ENCODE results near the gene ZNF335. TPM values are rescaled to one million over a fixed set of nuclear protein-coding genes. Genes with fewer than 3 reads are reported as not detected.

Gene ZNF335
- total and polyA plus RNA-seq, 2 of the 13 experiments (the other 11 are each of a cell fraction or from before 2014, with no cell fraction given), result 9.7 to 13.7 TPM

DNA sequence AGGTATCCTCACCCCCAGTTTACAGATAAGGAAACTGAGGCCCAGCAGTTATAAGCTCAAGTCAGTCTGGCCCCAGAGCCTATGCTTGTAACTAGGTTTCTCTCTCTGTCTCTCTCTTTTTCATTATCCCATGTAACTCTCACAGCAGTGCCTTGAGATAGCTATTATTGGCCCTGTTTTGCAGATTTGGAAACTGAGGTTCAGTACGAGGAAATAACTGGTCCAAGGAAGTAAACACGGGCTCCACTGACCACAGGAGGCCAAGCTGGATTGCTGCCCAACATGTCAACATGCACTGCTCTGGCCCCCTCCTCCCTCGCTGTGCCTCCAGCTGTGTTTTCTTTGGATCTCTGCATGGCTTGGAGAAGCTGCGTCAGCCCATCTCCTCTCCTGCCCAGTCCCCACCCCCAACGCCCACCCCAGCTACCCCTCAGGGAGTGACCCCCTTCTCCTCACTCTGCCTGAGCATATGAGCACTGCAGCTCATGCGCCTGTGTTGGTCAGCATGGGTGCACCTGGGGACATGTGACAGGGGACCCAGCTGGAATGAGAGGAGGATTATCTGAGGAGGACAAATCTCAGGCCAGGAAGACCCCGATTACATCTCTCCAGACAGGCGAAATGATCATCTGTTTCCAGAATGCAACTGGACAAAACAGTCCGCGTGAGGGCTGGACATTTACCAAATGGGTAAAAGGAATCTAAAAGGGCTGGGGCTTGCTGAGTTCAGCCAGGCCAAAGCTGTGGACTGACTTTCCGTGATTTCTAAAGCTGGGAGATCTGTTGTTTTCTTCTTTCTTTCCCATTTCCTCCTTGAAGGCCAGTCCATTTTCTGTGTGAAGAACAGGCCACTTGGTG is 52.2 kb downstream of the ZNF335 start (continued):
- TF ChIP-seq, protein P1, sequence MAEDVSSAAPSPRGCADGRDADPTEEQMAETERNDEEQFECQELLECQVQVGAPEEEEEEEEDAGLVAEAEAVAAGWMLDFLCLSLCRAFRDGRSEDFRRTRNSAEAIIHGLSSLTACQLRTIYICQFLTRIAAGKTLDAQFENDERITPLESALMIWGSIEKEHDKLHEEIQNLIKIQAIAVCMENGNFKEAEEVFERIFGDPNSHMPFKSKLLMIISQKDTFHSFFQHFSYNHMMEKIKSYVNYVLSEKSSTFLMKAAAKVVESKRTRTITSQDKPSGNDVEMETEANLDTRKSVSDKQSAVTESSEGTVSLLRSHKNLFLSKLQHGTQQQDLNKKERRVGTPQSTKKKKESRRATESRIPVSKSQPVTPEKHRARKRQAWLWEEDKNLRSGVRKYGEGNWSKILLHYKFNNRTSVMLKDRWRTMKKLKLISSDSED (CRISPR knock-in tag; IDR thresholded peaks at IDR 0.05), result no peak
- 0 out of 2 replicates have a peak, but pooled peaks have one; percentile 22 for TF ChIP-seq GATAD1 (CRISPR knock-in tag; IDR thresholded peaks at IDR 0.05)
- TF ChIP-seq ZNF333 (CRISPR knock-in tag; IDR thresholded peaks at IDR 0.05; ENCODE audit: borderline replicate concordance), result no peak
- no peak for TF ChIP-seq ZNF737 (CRISPR knock-in tag; IDR thresholded peaks at IDR 0.05; ENCODE audit: borderline replicate concordance)
- no peak for TF ChIP-seq ATM (IDR thresholded peaks at IDR 0.05; ENCODE audit: borderline replicate concordance)
- no peak for TF ChIP-seq ZNF143 (CRISPR knock-in tag; IDR thresholded peaks at IDR 0.05)
- TF ChIP-seq ZNF337 (CRISPR knock-in tag; IDR thresholded peaks at IDR 0.05; ENCODE audit: borderline replicate concordance, low read depth), result no peak
- TF ChIP-seq, protein P2, sequence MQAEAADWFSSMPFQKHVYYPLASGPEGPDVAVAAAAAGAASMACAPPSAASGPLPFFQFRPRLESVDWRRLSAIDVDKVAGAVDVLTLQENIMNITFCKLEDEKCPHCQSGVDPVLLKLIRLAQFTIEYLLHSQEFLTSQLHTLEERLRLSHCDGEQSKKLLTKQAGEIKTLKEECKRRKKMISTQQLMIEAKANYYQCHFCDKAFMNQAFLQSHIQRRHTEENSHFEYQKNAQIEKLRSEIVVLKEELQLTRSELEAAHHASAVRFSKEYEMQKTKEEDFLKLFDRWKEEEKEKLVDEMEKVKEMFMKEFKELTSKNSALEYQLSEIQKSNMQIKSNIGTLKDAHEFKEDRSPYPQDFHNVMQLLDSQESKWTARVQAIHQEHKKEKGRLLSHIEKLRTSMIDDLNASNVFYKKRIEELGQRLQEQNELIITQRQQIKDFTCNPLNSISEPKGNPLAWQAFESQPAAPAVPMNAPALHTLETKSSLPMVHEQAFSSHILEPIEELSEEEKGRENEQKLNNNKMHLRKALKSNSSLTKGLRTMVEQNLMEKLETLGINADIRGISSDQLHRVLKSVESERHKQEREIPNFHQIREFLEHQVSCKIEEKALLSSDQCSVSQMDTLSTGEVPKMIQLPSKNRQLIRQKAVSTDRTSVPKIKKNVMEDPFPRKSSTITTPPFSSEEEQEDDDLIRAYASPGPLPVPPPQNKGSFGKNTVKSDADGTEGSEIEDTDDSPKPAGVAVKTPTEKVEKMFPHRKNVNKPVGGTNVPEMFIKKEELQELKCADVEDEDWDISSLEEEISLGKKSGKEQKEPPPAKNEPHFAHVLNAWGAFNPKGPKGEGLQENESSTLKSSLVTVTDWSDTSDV (CRISPR knock-in tag; IDR thresholded peaks at IDR 0.05), result no peak
- no peak for TF ChIP-seq MAFK (conservative IDR thresholded peaks at IDR 0.05 in 1 of 2, IDR thresholded peaks at IDR 0.05 in 1 of 2; ENCODE audit: low read length in 2 of 2)
- no peak for TF ChIP-seq ZFP36L1 (CRISPR knock-in tag; IDR thresholded peaks at IDR 0.05)
- TF ChIP-seq, protein P3, sequence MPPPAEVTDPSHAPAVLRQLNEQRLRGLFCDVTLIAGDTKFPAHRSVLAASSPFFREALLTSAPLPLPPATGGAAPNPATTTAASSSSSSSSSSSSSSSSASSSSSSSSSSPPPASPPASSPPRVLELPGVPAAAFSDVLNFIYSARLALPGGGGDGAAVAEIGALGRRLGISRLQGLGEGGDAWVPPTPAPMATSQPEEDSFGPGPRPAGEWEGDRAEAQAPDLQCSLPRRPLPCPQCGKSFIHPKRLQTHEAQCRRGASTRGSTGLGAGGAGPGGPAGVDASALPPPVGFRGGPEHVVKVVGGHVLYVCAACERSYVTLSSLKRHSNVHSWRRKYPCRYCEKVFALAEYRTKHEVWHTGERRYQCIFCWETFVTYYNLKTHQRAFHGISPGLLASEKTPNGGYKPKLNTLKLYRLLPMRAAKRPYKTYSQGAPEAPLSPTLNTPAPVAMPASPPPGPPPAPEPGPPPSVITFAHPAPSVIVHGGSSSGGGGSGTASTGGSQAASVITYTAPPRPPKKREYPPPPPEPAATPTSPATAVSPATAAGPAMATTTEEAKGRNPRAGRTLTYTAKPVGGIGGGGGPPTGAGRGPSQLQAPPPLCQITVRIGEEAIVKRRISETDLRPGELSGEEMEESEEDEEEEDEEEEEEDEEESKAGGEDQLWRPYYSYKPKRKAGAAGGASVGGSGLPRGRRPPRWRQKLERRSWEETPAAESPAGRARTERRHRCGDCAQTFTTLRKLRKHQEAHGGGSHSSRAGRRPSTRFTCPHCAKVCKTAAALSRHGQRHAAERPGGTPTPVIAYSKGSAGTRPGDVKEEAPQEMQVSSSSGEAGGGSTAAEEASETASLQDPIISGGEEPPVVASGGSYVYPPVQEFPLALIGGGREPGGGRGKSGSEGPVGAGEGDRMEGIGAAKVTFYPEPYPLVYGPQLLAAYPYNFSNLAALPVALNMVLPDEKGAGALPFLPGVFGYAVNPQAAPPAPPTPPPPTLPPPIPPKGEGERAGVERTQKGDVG (CRISPR knock-in tag; IDR thresholded peaks at IDR 0.05; ENCODE audit: borderline replicate concordance), result no peak
- no peak for TF ChIP-seq MBNL3 (CRISPR knock-in tag; conservative IDR thresholded peaks at IDR 0.05)
- no peak; the same call in 1 of the 2 replicates for TF ChIP-seq SIN3A (IDR thresholded peaks at IDR 0.05; ENCODE audit: borderline replicate concordance, low read depth, low read length)
- TF ChIP-seq ZNF546 (CRISPR knock-in tag; conservative IDR thresholded peaks at IDR 0.05), result no peak
- no peak for TF ChIP-seq MIER3 (CRISPR knock-in tag; IDR thresholded peaks at IDR 0.05; ENCODE audit: borderline replicate concordance)
- no peak for TF ChIP-seq ZNF124 (CRISPR knock-in tag; IDR thresholded peaks at IDR 0.05)
- TF ChIP-seq ZNF232 (CRISPR knock-in tag; IDR thresholded peaks at IDR 0.05; ENCODE audit: borderline replicate concordance), result 0 out of 2 replicates have a peak, but pooled peaks have one; percentile 36
- TF ChIP-seq ZFP41 (CRISPR knock-in tag; IDR thresholded peaks at IDR 0.05; ENCODE audit: borderline replicate concordance), result 0 out of 2 replicates have a peak, but pooled peaks have one; percentile 57
- no peak for TF ChIP-seq ZNF567 (CRISPR knock-in tag; IDR thresholded peaks at IDR 0.05; ENCODE audit: borderline replicate concordance)

All from HepG2 (cell line).